Tibial nerve (tissue), 3 donors: ENCODE measurements around the gene SZRD1.

ENCODE experiments used
- POLR2A ChIP-seq, 2 donors: fragments of 450-650 bp; IDR thresholded peaks; one replicate each; pipeline ENCODE4 v1.6.1; 2017; ENCODE audit warnings: antibody characterized with exemption in 2 of 2, mild to moderate bottlenecking in 2 of 2, moderate library complexity in 2 of 2
- TF ChIP-seq, protein P1 (sequence below), 5 experiments: fragments of 200-600 bp in 3 of 5; fragments of 450-650 bp in 2 of 5; sonication (generic) in 3 of 5; IDR thresholded peaks; one replicate each; pipeline ENCODE4 v1.5.1; 2016 to 2019; ENCODE audit warnings: antibody characterized with exemption in 5 of 5, mild to moderate bottlenecking in 3 of 5, moderate library complexity in 2 of 5

- TF ChIP-seq, protein P1, sequence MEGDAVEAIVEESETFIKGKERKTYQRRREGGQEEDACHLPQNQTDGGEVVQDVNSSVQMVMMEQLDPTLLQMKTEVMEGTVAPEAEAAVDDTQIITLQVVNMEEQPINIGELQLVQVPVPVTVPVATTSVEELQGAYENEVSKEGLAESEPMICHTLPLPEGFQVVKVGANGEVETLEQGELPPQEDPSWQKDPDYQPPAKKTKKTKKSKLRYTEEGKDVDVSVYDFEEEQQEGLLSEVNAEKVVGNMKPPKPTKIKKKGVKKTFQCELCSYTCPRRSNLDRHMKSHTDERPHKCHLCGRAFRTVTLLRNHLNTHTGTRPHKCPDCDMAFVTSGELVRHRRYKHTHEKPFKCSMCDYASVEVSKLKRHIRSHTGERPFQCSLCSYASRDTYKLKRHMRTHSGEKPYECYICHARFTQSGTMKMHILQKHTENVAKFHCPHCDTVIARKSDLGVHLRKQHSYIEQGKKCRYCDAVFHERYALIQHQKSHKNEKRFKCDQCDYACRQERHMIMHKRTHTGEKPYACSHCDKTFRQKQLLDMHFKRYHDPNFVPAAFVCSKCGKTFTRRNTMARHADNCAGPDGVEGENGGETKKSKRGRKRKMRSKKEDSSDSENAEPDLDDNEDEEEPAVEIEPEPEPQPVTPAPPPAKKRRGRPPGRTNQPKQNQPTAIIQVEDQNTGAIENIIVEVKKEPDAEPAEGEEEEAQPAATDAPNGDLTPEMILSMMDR (IDR thresholded peaks at IDR 0.05) = peak in 2 of 5 experiments; percentile 8 to 49
- peak; percentile 83 to 95 for TF ChIP-seq POLR2A (IDR thresholded peaks at IDR 0.05)
Observed at GRCh38 chr1:16367258-16367967, 371 bp downstream of the SZRD1 start.
